GM18858 (cell line): ENCODE data around the gene ELOVL6.
"Not testable (repeated sequence)": the region's sequence is repeated elsewhere in the genome, so short reads cannot be mapped to it uniquely, and the experiment has no call there.

ENCODE experiments used
- ATAC-seq: cut with Tn5 transposase; IDR thresholded peaks from one replicate; pipeline ENCODE4 v1.9.1; 2021; ENCODE audit not compliant: unreplicated experiment

ELOVL6 gene, protein sequence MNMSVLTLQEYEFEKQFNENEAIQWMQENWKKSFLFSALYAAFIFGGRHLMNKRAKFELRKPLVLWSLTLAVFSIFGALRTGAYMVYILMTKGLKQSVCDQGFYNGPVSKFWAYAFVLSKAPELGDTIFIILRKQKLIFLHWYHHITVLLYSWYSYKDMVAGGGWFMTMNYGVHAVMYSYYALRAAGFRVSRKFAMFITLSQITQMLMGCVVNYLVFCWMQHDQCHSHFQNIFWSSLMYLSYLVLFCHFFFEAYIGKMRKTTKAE

DNA sequence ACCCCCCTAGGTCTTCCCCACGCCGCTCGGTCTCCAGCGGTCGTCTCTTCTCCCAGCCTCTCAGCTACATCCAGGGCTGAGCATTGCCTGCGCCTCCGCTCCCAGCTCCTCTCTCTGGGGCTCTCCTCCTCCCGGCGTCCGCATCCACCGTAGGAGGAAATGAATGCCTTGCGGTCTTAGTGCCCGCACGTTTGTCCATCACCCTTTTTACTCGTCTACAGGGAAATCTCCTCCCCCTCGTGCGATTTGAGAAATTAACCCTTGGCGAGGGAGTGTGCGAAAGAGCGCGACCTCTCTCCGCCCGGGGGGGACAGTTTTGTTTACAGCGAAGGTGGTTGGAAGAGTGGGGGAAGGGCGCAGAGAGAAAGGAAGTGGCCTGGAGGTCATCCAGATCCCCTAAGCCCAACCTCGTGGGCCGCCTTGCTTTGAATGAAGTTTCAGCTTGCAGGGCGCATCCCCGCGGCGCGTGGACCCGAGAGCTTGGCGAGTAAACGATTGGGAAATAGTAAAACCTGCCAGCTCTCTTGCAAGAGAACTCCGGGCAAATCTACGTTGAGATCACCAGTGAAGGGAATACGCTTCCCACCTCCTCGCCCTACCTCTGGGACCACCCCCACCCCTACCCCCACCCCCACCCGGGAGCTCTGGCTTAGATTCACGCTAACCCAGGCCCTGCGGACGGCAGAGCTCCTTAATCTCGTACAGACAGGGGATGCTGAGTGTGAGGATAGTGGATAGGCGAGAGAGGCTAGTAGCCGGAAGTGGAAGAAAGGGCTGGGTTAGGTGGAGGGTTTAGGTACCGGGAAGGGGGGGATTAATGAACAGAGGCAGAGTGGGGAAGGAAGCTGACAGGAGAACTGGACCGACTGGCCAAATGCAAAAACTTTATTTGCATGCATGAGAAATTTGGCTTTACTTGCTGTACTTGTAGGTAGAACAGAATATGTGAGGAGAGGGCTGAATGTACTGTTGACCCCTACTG lies at the start of gene ELOVL6:
ELOVL6 (minus strand) TSS at position 181 of the 982 bp plus-strand sequence. CDS start 280 bp downstream, outside the sequence.
- ATAC-seq, result no peak

DNA sequence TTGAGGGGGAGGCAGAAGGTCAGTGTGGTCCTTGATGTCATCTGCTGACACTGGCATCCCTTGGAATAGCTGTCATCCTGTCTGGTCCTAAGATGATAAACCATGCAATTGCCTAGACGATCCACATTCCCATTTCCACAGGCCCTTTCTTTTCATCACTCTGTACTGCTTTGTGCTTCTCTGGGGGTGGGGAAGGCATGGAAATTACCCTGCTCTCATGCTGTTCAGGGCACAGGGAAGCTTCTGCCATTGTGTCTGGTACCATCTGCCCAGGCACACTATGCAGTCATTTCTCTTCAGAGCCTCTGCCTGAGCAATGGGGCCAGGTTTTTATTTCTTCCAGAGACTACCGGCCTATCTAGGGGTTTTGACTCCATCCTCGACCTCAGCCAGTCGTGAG lies 49.7 kb upstream of the ELOVL6 start:
- no peak for ATAC-seq

DNA sequence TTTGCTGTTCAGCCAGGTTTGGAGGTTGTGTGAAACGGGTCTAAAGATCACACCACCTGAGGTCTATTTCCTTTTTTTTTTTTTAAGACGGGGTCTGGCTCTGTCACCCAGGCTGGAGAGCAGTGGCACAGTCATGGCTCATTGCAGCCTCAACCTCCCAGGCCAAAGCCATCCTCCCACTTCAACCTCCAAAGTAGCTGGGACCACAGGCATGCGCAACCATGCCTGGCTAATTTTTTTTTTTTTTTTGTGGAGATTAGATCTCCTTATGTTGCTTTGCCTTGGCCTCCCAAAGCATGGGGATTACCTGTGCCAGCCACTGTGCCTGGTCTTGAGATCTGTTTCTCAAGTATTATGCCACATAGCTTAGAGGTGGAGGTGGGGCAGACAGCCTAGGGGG lies 49.2 kb upstream of the ELOVL6 start:
- no peak for ATAC-seq

DNA sequence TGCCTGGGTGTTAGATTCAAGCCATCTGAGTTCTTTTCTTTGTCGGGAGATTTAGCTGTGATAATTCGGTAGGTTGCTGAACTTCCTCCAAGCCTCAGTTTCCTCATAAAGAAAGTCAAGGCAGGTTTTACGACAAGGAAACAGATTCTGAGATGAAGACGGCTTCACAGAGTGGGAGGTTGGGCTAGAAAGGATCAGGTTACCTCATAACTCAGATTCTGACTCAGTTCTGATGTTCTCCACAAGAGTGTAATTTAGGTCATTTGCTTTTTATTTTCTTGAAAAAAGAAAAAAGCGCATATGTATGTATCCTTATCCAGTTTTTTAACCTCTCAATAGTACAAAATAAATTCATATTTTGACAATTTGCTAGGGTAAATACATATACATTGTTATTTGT lies 47.2 kb upstream of the ELOVL6 start:
- no peak for ATAC-seq

DNA sequence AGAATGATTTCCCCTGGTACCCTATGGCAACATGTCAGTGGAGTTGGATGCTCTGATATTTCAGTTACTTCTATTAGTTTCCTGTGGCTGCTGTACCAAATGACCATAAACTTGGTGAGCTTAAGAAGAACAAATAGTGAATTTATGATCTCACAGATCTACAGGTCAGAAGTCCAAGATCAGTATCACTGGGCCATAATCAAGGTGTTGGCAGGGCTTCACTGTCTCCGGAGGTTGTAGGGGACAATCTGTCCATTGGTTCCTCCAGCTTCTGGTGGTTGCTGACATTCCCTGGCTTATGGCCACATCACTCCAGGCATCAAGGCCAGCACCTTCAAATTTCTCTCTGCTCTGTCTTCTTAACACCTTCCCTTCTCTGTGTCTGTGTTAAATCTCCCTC lies 37.9 kb upstream of the ELOVL6 start:
- no peak for ATAC-seq

DNA sequence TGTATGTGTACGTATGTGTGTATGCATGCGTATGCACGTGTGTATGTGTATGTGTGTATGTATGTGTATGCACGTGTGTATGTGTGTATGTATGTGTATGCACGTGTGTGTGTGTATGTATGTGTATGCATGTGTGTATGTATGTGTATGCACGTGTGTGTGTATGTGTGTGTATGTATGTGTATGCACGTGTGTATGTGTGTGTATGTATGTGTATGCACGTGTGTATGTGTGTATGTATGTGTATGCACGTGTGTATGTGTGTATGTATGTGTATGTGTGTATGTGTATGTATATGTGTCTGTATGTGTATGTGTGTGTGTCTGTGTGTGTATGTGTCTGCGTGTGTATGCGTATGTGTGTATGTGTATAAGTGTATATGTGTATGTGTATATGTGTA lies 35.2 kb upstream of the ELOVL6 start:
- not testable (repeated sequence) for ATAC-seq

DNA sequence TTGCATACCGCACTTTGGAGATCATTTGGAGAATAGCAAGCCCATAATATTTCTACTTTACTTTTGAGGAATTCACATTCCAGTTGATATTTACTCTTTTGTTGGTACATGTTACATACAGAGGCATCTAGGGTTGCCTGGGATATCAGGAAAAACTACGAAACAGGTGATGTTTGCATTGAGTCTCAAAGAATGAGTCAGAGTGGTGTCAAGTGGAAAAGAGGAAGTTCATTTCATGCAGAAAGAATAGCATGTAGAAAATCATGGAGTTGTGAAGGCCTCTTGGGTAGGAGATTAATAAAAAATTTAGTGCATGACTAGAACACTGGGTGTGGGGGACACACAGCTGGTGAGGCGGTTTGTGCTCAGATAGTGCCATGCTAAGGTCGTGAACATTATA lies 33.5 kb upstream of the ELOVL6 start:
- ATAC-seq, result peak; percentile 48

DNA sequence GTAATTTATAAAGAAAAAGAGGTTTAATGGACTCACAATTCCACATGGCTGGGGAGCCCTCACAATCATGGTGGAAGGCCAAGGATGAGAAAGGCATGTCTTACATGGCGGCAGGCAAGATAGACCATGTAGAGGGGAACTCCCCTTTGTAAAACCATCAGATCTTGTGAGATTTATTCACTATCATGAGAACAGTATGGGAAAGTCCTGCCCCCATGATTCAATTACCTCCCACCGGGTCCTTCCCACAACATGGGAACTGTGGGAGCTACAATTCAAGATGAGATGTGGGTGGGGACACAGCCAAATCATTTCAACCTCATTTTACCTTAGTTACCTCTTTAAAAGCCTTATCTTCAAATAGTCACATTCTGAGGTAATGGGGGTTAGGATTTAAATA lies 30.9 kb upstream of the ELOVL6 start:
- ATAC-seq, result no peak

DNA sequence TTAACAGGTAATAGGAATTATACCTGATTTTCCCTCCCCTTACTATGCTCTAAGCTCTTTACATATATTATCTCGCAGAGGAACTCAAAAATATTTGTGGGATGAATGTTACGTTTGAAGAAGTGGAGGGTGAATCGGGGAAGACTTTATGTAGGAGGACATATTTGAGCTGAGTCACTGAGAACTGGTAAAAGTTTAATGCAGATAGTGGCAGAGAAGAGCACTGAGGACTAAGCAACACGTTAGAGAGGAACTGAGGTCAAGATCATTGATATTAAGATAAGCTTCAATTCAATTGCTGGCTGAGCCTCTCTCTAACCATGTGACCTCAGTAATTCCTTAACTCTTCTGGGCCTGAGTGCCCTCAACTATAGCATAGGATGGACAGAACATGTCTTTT lies 26.4 kb upstream of the ELOVL6 start:
- ATAC-seq, result no peak

DNA sequence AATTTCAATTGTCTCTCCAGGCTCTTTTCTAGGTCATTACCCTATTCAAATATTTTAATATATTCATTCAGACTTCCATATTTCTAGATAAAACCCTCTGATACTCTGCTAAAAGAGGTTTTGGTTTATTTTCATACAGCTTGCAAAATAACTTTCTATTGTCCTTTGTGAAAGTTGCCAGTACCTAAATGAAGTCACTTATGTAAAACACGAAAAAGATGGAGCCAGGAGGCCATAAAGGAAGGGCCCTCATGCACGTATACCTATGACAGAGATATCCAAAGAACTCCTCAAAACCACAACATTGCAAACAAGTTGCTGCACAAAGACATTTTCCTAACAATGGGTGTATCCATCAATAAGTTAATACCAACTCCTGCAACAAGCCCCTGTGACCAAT lies 25.7 kb upstream of the ELOVL6 start:
- ATAC-seq, result no peak

DNA sequence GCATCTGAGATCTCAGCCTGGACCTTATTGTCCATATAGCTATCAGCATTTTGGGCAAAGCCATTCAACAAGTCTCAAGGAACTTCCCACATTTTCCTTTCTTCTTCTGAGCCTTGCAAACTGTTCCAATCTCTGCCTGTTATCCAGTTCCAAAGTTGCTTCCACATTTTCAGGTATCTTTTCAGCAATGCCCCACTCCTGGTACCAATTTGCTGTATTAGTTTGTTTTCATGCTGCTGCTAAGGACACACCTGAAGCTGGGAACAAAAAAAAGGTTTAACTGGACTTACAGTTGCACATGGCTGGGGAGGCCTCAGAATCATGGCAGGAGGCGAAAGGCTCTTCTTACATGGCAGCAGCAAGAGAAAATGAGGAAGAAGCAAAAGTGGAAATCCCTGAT lies 20.5 kb upstream of the ELOVL6 start:
- not testable (repeated sequence) for ATAC-seq

DNA sequence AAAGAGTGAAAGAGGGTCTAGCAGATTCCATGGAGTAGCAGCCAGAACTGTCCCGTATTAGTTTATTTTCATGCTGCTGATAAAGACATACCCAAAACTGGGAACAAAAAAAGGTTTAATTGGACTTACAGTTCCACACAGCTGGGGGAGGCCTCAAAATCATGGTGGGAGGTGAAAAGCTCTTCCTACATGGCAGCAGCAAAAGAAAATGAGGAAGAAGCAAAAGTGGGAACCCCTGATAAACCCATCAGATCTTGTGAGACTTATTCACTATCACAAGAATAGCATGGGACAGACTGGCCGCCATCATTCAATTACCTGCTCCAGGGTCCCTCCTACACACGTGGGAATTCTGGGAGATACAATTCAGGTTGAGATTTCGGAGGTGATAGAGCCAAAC lies 18.8 kb upstream of the ELOVL6 start:
- ATAC-seq, result not testable (repeated sequence)

DNA sequence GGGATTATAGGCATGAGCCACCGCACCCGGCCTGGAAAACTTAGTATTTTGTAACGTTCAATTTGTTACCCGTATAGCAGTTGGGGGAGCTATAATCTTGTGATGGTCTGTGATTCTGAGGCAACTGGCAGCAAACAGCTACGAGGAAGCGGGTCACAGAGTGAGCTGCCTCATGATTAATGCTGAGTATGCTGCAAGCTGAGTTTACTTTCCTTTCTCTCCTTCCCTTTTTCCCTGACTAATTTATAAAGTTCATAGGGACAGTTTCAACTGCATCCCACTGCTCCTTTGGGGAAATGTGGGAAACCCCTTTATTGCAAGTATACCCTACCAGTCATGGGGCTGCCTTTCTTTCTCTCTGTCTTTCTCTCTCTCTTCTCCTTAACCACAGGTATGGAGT lies 17.7 kb upstream of the ELOVL6 start:
- ATAC-seq, result no peak

DNA sequence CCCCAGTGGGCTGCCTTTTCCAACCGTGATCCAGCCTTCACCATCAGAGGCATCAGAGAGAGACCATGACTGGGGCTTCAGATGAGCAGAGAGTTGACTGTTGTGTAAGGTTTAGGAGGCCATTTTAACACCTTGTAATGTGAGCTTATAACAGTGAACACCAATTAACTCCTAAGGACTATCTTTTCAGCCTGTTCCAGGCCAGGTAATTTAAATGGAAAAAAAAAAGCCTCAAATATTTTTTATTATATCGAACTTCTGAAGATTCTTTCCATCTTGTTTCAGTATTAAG lies 13.3 kb upstream of the ELOVL6 start:
- ATAC-seq, result no peak

DNA sequence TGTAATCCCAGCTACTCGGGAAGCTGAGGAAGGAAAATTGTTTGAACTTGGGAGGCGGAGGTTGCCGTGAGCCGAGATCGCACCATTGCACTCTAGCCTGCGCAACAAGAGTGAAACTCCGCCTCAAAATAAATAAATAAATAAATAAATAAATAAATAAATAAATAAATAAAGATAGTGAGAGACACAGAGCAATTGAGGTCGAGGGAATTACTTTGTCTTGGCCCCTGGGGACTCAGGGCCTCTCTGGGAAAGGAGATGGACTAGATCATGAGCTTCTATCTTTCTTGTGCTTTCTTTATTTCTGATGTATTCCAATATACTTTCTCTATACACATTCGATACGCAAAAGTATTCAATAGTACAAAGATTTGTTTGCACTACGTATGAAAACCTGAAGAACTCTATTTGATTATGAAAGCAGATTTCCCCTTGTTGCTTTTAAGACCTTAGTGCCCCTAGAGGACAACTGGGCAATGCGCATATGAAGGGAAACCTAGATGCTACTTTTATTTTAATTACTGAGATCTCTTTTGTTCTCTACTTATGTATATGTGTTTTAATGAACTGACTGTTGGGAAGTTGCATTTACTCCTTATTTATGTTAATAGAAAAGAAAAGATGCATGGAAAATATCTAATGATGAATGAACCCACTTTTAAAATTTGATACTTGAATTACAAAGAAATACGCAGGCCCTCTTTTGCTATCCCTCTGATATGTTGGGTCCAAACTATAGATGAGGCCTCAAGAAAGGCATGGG lies 12.8 kb upstream of the ELOVL6 start:
- peak; percentile 95 for ATAC-seq

DNA sequence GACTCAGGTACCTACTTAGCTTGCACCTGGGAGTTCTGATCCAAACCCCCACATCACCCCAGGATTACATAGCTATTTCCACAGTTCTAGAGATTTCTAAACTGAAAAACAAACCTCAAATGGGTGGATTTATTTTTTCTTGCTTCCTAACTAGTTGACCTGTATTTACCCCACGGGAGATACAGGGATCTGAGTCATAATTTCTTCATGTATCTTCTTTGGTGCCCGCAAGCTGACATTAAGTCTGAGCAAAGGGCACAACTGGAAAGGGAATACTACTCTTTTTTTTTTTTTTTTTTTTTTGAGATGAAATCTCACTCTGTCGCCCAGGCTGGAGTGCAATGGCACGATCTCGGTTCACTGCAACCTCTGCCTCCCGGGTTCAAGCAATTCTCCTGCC lies 10.0 kb upstream of the ELOVL6 start:
- no peak for ATAC-seq

DNA sequence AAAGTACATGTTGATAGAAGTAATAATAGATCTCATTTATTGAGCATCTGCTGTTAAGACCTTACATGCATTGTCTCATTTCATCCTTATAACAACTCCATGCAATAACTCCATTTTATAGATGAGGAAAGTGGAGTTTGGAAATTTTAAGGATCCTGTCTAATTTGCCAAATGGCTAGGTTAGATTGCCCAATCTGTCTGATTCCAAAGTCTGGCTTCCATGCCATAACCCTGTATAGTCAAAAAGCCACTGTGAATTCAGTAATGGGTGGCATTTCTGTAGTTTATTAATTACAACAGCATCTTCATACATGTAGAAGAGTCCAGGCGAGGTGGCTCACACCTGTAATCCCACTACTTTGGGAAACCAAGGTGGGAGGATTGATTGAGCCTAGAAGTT lies 8.8 kb upstream of the ELOVL6 start:
- ATAC-seq, result no peak

DNA sequence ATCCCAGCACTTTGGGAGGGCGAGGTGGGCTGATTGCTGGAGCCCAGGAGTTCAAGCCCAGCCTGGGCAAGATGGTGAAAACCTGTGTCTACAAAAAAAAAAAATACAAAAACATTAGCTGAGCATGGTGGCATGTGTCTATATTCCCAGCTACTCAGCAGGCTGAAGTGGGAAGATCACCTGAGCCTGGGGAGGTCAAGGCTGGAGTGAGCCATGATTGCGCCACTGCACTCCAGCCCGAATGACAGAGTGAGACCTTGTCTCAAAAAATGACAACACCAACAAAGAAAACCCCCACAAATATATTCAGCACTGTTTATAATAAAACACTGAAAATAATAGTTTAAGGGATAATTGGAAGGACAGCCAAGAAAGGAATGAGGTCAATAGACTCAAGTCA lies 3.6 kb upstream of the ELOVL6 start:
- no peak for ATAC-seq

DNA sequence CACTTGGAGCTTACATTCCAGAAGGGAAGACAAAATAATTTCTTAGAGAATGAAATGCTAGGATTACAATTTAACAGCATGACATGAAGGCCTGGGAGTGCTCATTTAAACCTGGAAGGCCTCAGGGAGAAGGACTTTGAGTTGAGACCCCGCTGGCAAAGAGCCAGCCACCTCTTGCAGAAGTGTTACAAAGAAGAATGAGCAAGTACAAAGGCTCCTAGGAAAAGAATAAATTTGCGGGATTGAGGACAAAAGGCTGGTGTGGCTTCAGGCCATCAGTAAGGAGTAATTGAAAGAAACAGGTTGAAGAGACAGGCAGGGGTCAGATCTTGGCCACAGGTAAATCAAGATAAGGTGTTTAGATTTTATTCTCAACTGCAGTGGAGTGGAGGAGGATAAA lies 3.1 kb upstream of the ELOVL6 start:
- ATAC-seq, result no peak

DNA sequence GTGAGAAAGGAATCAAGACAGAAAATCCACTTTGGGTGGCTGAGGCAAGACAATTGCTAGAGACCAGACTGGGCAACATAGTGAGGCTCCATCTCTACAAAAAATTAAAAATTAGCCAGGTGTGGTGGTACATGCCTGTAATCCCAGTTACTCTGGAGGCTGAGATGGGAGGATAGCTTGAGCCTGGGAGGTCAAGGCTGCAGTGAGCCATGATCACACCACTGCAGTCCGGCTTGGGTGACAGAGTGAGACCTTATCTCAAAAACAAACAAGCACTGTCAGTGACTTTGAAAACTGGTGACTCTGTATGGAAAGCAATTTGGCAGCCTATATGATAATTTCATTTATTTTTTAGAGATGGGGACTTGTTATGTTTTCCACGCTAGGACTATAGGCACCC lies 2.3 kb upstream of the ELOVL6 start:
- no peak for ATAC-seq

DNA sequence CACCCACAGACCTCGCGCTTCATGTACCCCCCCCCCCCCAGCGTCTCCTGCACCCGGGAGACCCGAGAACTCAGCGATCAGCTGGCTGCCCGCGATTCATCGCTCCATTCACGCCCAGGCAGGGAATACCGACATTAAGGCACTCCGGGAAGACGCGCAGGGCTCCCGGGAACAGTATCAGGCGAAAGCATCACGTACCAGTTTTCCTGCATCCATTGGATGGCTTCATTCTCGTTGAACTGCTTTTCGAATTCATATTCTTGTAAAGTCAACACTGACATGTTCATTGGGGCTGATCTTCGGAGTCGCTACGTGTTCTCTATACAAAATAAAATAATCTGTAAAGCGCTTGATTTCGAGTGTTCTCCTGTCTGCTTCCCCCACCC lies 373 bp downstream of the ELOVL6 start:
- no peak for ATAC-seq

DNA sequence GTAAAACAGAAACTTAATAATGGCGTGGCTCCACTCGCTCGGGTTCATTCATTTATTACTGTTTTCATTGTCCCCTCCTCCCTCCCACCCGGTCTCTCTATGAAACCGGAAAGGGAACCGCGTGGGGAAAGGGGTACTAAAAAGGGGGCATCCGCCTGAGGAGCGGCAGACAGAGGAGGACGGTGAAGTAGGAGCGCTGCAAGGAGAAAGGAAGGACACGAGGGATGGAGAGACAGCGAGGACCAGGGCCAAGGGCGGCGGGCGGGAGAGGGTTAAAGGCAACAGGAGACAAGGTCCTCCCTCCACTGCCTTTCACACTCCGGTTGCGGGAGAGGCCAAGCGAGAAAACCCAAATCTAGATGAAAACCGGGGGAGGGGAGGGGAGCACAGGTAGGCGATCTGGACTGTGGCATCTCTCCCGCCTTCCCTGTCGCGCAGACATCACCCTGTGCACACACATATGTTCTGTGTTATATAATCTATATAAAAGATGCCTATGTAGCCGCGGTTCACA lies 829 bp downstream of the ELOVL6 start:
- ATAC-seq, result no peak
